DOHH2 (cell line): Measurements from ENCODE around the gene NOD1.

Experiments
- H3F3A ChIP-seq: fragments of 200-600 bp; sonication (generic), shearing (Covaris generic); 2 replicates; pipeline ENCODE4 v1.6.0; 2016; ENCODE audit warnings: antibody characterized with exemption, mild to moderate bottlenecking; ENCODE audit not compliant: control insufficient read depth, insufficient read depth
- H3K27ac ChIP-seq: fragments of 200-600 bp; sonication (generic); 2 replicates; pipeline ENCODE4 v1.5.1; 2014; ENCODE audit warnings: low read depth, mild to moderate bottlenecking, low read length, moderate library complexity
- H3K27me3 ChIP-seq: fragments of 200-600 bp; sonication (generic); 2 replicates; pipeline ENCODE4 v1.6.1; 2014; ENCODE audit warnings: mild to moderate bottlenecking, low read length, mixed read lengths; ENCODE audit not compliant: control insufficient read depth
- H3K36me3 ChIP-seq: fragments of 200-600 bp; sonication (generic); 2 replicates; pipeline ENCODE4 v1.6.1; 2014; ENCODE audit warnings: mild to moderate bottlenecking, low read length, moderate library complexity, mixed read lengths; ENCODE audit not compliant: control insufficient read depth
- H3K4me1 ChIP-seq: fragments of 200-600 bp; sonication (generic); 2 replicates; pipeline ENCODE4 v1.6.1; 2014; ENCODE audit warnings: mild to moderate bottlenecking, low read length, mixed read lengths; ENCODE audit not compliant: control insufficient read depth
- H3K4me2 ChIP-seq: fragments of 200-600 bp; sonication (generic); 2 replicates; pipeline ENCODE4 v1.6.0; 2014; ENCODE audit warnings: mild to moderate bottlenecking, low read length, moderate library complexity
- H3K4me3 ChIP-seq: fragments of 200-600 bp; sonication (generic); 2 replicates; pipeline ENCODE4 v1.5.1; 2014; ENCODE audit warnings: mild to moderate bottlenecking, low read length, mixed read lengths
- H3K79me2 ChIP-seq: fragments of 200-600 bp; sonication (generic); 2 replicates; pipeline ENCODE4 v1.6.1; 2014; ENCODE audit warnings: mild to moderate bottlenecking, low read length, mixed read lengths; ENCODE audit not compliant: control insufficient read depth
- H3K9me2 ChIP-seq: fragments of 200-600 bp; sonication (generic); replicated peaks from 2 replicates; pipeline ENCODE4 v1.6.1; 2014; ENCODE audit warnings: mild to moderate bottlenecking, low read length, mixed read lengths; ENCODE audit not compliant: control insufficient read depth
- H3K9me3 ChIP-seq: fragments of 200-600 bp; sonication (generic); 2 replicates; pipeline ENCODE4 v1.6.1; 2014; ENCODE audit warnings: antibody characterized with exemption, low read length, mixed read lengths; ENCODE audit not compliant: control insufficient read depth, insufficient read depth
- H4K20me1 ChIP-seq: fragments of 200-600 bp; sonication (generic); 2 replicates; pipeline ENCODE4 v1.6.0; 2014; ENCODE audit warnings: low read depth, mild to moderate bottlenecking, antibody characterized with exemption, low read length, moderate library complexity; ENCODE audit not compliant: control insufficient read depth, insufficient read depth
- CTCF ChIP-seq: fragments of 200-600 bp; sonication (generic); IDR thresholded peaks from one replicate; pipeline ENCODE4 v1.5.1; 2014; ENCODE audit warnings: antibody characterized with exemption, mild to moderate bottlenecking, low read depth, low read length; ENCODE audit not compliant: poor library complexity, severe bottlenecking
- EZH2phosphoT487 ChIP-seq: fragments of 200-600 bp; sonication (generic); IDR thresholded peaks from 2 replicates; pipeline ENCODE4 v1.6.1; 2017; ENCODE audit warnings: borderline replicate concordance, mild to moderate bottlenecking, antibody characterized with exemption, low read length, moderate library complexity, mixed read lengths

Gene NOD1

GRCh38 chr7:30379131-30379530, 99.5 kb downstream of the NOD1 start:
- H3K27ac ChIP-seq: no peak overlapping the region

GRCh38 chr7:30378275-30378674, 100.3 kb downstream of the NOD1 start:
- H3K9me3 ChIP-seq: no peaks in the 10 kb centered on the region
- no peaks in the 10 kb centered on the region for H3K9me2 ChIP-seq
- no peaks in the 10 kb centered on the region for H3K27me3 ChIP-seq
- H3K4me2 ChIP-seq: no peak overlapping the region
- H3K4me1 ChIP-seq: no peaks in the 10 kb centered on the region
- TF ChIP-seq EZH2phosphoT487 (no peak), CTCF (no peak)
- H3K27ac ChIP-seq: no peak overlapping the region
- no peaks in the 10 kb centered on the region for H3K79me2 ChIP-seq
- H4K20me1 ChIP-seq: no peaks in the 10 kb centered on the region
- H3K36me3 ChIP-seq: no peaks in the 10 kb centered on the region
- H3F3A ChIP-seq: no peaks in the 10 kb centered on the region
- no peak overlapping the region for H3K4me3 ChIP-seq

More at GRCh38 chr7:30379131-30379530, 99.5 kb downstream of the NOD1 start:
- no peak overlapping the region for H3K4me3 ChIP-seq
- H4K20me1 ChIP-seq: no peaks in the 10 kb centered on the region
- H3K4me2 ChIP-seq: no peak overlapping the region
- H3K9me2 ChIP-seq: no peaks in the 10 kb centered on the region
- no peaks in the 10 kb centered on the region for H3K27me3 ChIP-seq
- no peaks in the 10 kb centered on the region for H3K79me2 ChIP-seq
- no peaks in the 10 kb centered on the region for H3K36me3 ChIP-seq
- H3F3A ChIP-seq: no peaks in the 10 kb centered on the region
- H3K4me1 ChIP-seq: no peaks in the 10 kb centered on the region
- TF ChIP-seq EZH2phosphoT487 (no peak), CTCF (no peak)
- no peaks in the 10 kb centered on the region for H3K9me3 ChIP-seq
